ENCODE measurements around the gene AKR1C1.
"Not testable (repeated sequence)": the region's sequence is repeated elsewhere in the genome, so short reads cannot be mapped to it uniquely, and the experiment has no call there.

AKR1C1 gene

GRCh38 chr10:5002013-5002727 lies 39.0 kb downstream of the AKR1C1 start:
- in situ Hi-C loops (cut with MboI; ENCODE audit: low pct_unique_long_range_greater_than_20kb, low sequenced_read_pairs, unreplicated experiment): no loop called here
- no peak for DNase-seq (ENCODE audit: low spot score)
- TF ChIP-seq CTCF (IDR thresholded peaks at IDR 0.05; ENCODE audit: extremely low read depth, insufficient read depth, missing control alignments): no peak

GRCh38 chr10:5003127-5004029 lies 40.2 kb downstream of the AKR1C1 start, which contains the start of gene AKR1C2:
Gene AKR1C2, minus strand, starts transcription at chr10:5003857. Its CDS starts 22 bp downstream, at chr10:5003835.
- DNase-seq (ENCODE audit: low spot score); in situ Hi-C loops (cut with MboI; ENCODE audit: low pct_unique_long_range_greater_than_20kb, low sequenced_read_pairs, unreplicated experiment): not testable (repeated sequence)

- in situ Hi-C loops (cut with MboI; ENCODE audit: low pct_unique_long_range_greater_than_20kb, low sequenced_read_pairs, unreplicated experiment); DNase-seq (ENCODE audit: low spot score): not testable (repeated sequence)
Observed at GRCh38 chr10:5004030-5004385, 40.8 kb downstream of the AKR1C1 start.

- in situ Hi-C loops (cut with MboI; ENCODE audit: low pct_unique_long_range_greater_than_20kb, low sequenced_read_pairs, unreplicated experiment); DNase-seq (ENCODE audit: low spot score): not testable (repeated sequence)
Observed at GRCh38 chr10:5004501-5004900, 41.3 kb downstream of the AKR1C1 start.

- DNase-seq (ENCODE audit: low spot score); in situ Hi-C loops (cut with MboI; ENCODE audit: low pct_unique_long_range_greater_than_20kb, low sequenced_read_pairs, unreplicated experiment): not testable (repeated sequence)
Observed at GRCh38 chr10:5008857-5009548, 45.8 kb downstream of the AKR1C1 start.

GRCh38 chr10:5010043-5010442 lies 46.8 kb downstream of the AKR1C1 start:
- in situ Hi-C loops (cut with MboI; ENCODE audit: low pct_unique_long_range_greater_than_20kb, low sequenced_read_pairs, unreplicated experiment); DNase-seq (ENCODE audit: low spot score): not testable (repeated sequence)

GRCh38 chr10:5011392-5011791 lies 48.2 kb downstream of the AKR1C1 start:
- in situ Hi-C loops (cut with MboI; ENCODE audit: low pct_unique_long_range_greater_than_20kb, low sequenced_read_pairs, unreplicated experiment); DNase-seq (ENCODE audit: low spot score): not testable (repeated sequence)

- in situ Hi-C loops (cut with MboI; ENCODE audit: low pct_unique_long_range_greater_than_20kb, low sequenced_read_pairs, unreplicated experiment): no loop called here
- TF ChIP-seq CTCF (IDR thresholded peaks at IDR 0.05; ENCODE audit: extremely low read depth, insufficient read depth, missing control alignments): no peak
- DNase-seq (ENCODE audit: low spot score): no peak
Observed at GRCh38 chr10:5012595-5012994, 49.4 kb downstream of the AKR1C1 start.

- no peak for DNase-seq (ENCODE audit: low spot score)
- TF ChIP-seq CTCF (IDR thresholded peaks at IDR 0.05; ENCODE audit: extremely low read depth, insufficient read depth, missing control alignments): no peak
- in situ Hi-C loops (cut with MboI; ENCODE audit: low pct_unique_long_range_greater_than_20kb, low sequenced_read_pairs, unreplicated experiment): no loop called here
Observed at GRCh38 chr10:5013385-5013784, 50.2 kb downstream of the AKR1C1 start.

- in situ Hi-C loops (cut with MboI; ENCODE audit: low pct_unique_long_range_greater_than_20kb, low sequenced_read_pairs, unreplicated experiment); DNase-seq (ENCODE audit: low spot score): not testable (repeated sequence)
Observed at GRCh38 chr10:5014200-5014910, 51.1 kb downstream of the AKR1C1 start.
